Activated B cell treated with CpG ODN at 0.5 μM for 24 hours (primary cell): ENCODE results near the gene BCL2A1. TPM values are rescaled to one million over a fixed set of nuclear protein-coding genes. Genes with fewer than 3 reads are reported as not detected.
"Not testable (repeated sequence)": the region's sequence is repeated elsewhere in the genome, so short reads cannot be mapped to it uniquely, and the experiment has no call there.

Source experiments
- ATAC-seq: fragments of 200-7000 bp; cut with Tn5 transposase; one replicate; pipeline ENCODE4 v1.10.0; 2021; ENCODE audit warnings: low read depth, mild to moderate bottlenecking, moderate library complexity
- CTCF ChIA-PET: fragments of 350-600 bp; sonication (Branson Sonifier 250); formaldehyde crosslinking; loops from one replicate; lab custom pipeline; 2021; ENCODE audit warnings: antibody characterized with exemption; lab: Charles Lee
- POLR2A ChIA-PET: fragments of 350-600 bp; sonication (Branson Sonifier 250); formaldehyde crosslinking; loops from one replicate; lab custom pipeline; 2021; ENCODE audit warnings: antibody characterized with exemption; lab: Charles Lee
- DNase-seq: peaks from one replicate; pipeline ENCODE4 v3.0.0; 2022
- H3K27ac Mint-ChIP-seq: one replicate; pipeline ENCODE4 v1.8.0; 2020; ENCODE audit warnings: mixed read lengths
- H3K27me3 Mint-ChIP-seq: one replicate; pipeline ENCODE4 v1.8.0; 2021; ENCODE audit warnings: mixed read lengths
- H3K36me3 Mint-ChIP-seq: one replicate; pipeline ENCODE4 v1.8.0; 2021; ENCODE audit warnings: low read depth, mixed read lengths
- H3K4me1 Mint-ChIP-seq: one replicate; pipeline ENCODE4 v1.8.0; 2021; ENCODE audit warnings: mixed read lengths
- H3K4me3 Mint-ChIP-seq: one replicate; pipeline ENCODE4 v1.8.0; 2020; ENCODE audit warnings: mild to moderate bottlenecking, mixed read lengths
- H3K9me3 Mint-ChIP-seq: one replicate; pipeline ENCODE4 v1.8.0; 2020; ENCODE audit warnings: mixed read lengths
- CTCF ChIP-seq: fragments of 200-600 bp; IDR thresholded peaks from one replicate; pipeline ENCODE4 v1.8.0; 2022; ENCODE audit warnings: antibody characterized with exemption, mild to moderate bottlenecking
- intact Hi-C: fragments of 100-400 bp; cut with micrococcal nuclease; formaldehyde crosslinking; loops from one replicate; pipeline ENCODE4 v1.15.1; 2024
- total RNA-seq: library from RNA; stranded (reverse); gene quantifications from 2 replicates; pipeline ENCODE4 v1.2.3, GENCODE V29; 2022

The BCL2A1 gene
- total RNA-seq, 1 donor from 2014 or later: 181 TPM

- intact Hi-C loops: no loop called here
- Mint-ChIP-seq H3K9me3 (no peaks in the 10 kb centered on the region), H3K36me3 (no peaks in the 10 kb centered on the region), H3K4me1 (peaks cover 2% of the 10 kb centered on the region), H3K27ac (no peak overlapping the region), H3K4me3 (no peak overlapping the region), H3K27me3 (no peaks in the 10 kb centered on the region)
- no peak for ATAC-seq
- CTCF ChIA-PET: no interaction called here
- POLR2A ChIA-PET: interaction anchor here (0.7 kb wide), 1 partner anchor 17 kb away, joined by 3 read pairs; no protein-coding TSS in a partner anchor
- TF ChIP-seq CTCF: no peak
- DNase-seq: no peak
Measured at GRCh38 chr15:79942741-79943481, 28.1 kb downstream of the BCL2A1 start.

- TF ChIP-seq CTCF: no peak
- Mint-ChIP-seq H3K9me3 (no peaks in the 10 kb centered on the region), H3K4me3 (no peak overlapping the region), H3K36me3 (no peaks in the 10 kb centered on the region), H3K27me3 (no peaks in the 10 kb centered on the region), H3K4me1 (no peaks in the 10 kb centered on the region), H3K27ac (no peak overlapping the region)
- intact Hi-C loops: no loop called here
- POLR2A ChIA-PET: no interaction called here
- ATAC-seq (no peak), DNase-seq (no peak)
- CTCF ChIA-PET: no interaction called here
Measured at GRCh38 chr15:79939399-79939798, 31.6 kb downstream of the BCL2A1 start.

GRCh38 chr15:79938143-79938542 is 32.9 kb downstream of the BCL2A1 start:
- Mint-ChIP-seq H3K36me3 (no peaks in the 10 kb centered on the region), H3K4me1 (no peaks in the 10 kb centered on the region), H3K9me3 (no peaks in the 10 kb centered on the region), H3K27me3 (no peaks in the 10 kb centered on the region), H3K27ac (no peak overlapping the region), H3K4me3 (no peak overlapping the region)
- intact Hi-C loops: no loop called here
- ChIA-PET CTCF (no interaction called here), POLR2A (no interaction called here)
- DNase-seq (no peak), ATAC-seq (no peak)
- TF ChIP-seq CTCF: no peak

- H3K9me3 Mint-ChIP-seq, H3K36me3 Mint-ChIP-seq, H3K27ac Mint-ChIP-seq, H3K4me3 Mint-ChIP-seq, DNase-seq, CTCF ChIA-PET, POLR2A ChIA-PET, H3K27me3 Mint-ChIP-seq, H3K4me1 Mint-ChIP-seq, intact Hi-C loops, ATAC-seq: not testable (repeated sequence)
Measured at GRCh38 chr15:79935556-79936201, 35.3 kb downstream of the BCL2A1 start.

GRCh38 chr15:79933231-79933630 is 37.8 kb downstream of the BCL2A1 start:
- POLR2A ChIA-PET: interaction anchor here (1.5 kb wide), 1 partner anchor 10 kb away, joined by 5 read pairs; no protein-coding TSS in a partner anchor
- intact Hi-C loops: no loop called here
- Mint-ChIP-seq H3K4me3 (no peak overlapping the region), H3K27me3 (no peaks in the 10 kb centered on the region), H3K4me1 (no peaks in the 10 kb centered on the region), H3K36me3 (no peaks in the 10 kb centered on the region), H3K27ac (no peak overlapping the region), H3K9me3 (no peaks in the 10 kb centered on the region)
- DNase-seq: no peak
- no peak for ATAC-seq
- CTCF ChIA-PET: no interaction called here
- TF ChIP-seq CTCF: no peak
